Stimulated activated CD4-positive, alpha-beta T cell treated with anti-CD3 and anti-CD28 coated beads, Interleukin-2, amount 100 ng/mL, for 48 hours (primary cell): ENCODE data around the gene FAM3C.
"Not testable (repeated sequence)": the region's sequence is repeated elsewhere in the genome, so short reads cannot be mapped to it uniquely, and the experiment has no call there.

Experiments used
- DNase-seq, 2 donors: peaks; one replicate each; pipeline ENCODE4 v3.0.0-alpha.2; 2020

FAM3C gene

GRCh38 chr7:121395961-121396757 lies at the start of gene FAM3C:
TSS of gene FAM3C (minus strand) at chr7:121396308. CDS start at chr7:121382969, 13,339 bp downstream.
- peak; percentile 85 to 90 for DNase-seq

- no peak for DNase-seq
These were observed 46.7 kb upstream of the FAM3C start for GRCh38 chr7:121442845-121443244.

GRCh38 chr7:121440857-121441503 lies 44.9 kb upstream of the FAM3C start:
- no peak for DNase-seq

GRCh38 chr7:121438043-121438955 lies 42.2 kb upstream of the FAM3C start:
- DNase-seq, result peak; percentile 45 to 52

- DNase-seq, result no peak
These were observed 41.4 kb upstream of the FAM3C start for GRCh38 chr7:121437470-121437869.

- no peak for DNase-seq
These were observed 40.6 kb upstream of the FAM3C start for GRCh38 chr7:121436688-121437087.

- no peak for DNase-seq
These were observed 40.0 kb upstream of the FAM3C start for GRCh38 chr7:121436136-121436535.

GRCh38 chr7:121433775-121434174 lies 37.7 kb upstream of the FAM3C start:
- no peak for DNase-seq

GRCh38 chr7:121432486-121432885 lies 36.4 kb upstream of the FAM3C start:
- DNase-seq, result not testable (repeated sequence)

- no peak for DNase-seq
These were observed 35.9 kb upstream of the FAM3C start for GRCh38 chr7:121431996-121432395.

- DNase-seq, result no peak
These were observed 35.4 kb upstream of the FAM3C start for GRCh38 chr7:121431389-121431995.

- no peak for DNase-seq
These were observed 34.5 kb upstream of the FAM3C start for GRCh38 chr7:121430558-121430957.

GRCh38 chr7:121429798-121430197 lies 33.7 kb upstream of the FAM3C start:
- DNase-seq, result no peak

GRCh38 chr7:121428855-121429489 lies 32.9 kb upstream of the FAM3C start:
- DNase-seq, result no peak

GRCh38 chr7:121421743-121422142 lies 25.6 kb upstream of the FAM3C start:
- DNase-seq, result not testable (repeated sequence)

- DNase-seq, result no peak
These were observed 24.9 kb upstream of the FAM3C start for GRCh38 chr7:121420976-121421375.

GRCh38 chr7:121419201-121420148 lies 23.4 kb upstream of the FAM3C start:
- no peak for DNase-seq

GRCh38 chr7:121416533-121416932 lies 20.4 kb upstream of the FAM3C start:
- DNase-seq, result no peak

GRCh38 chr7:121414436-121414835 lies 18.3 kb upstream of the FAM3C start:
- DNase-seq, result no peak

- no peak for DNase-seq
These were observed 15.5 kb upstream of the FAM3C start for GRCh38 chr7:121411597-121411979.
